ENCODE data around the gene AFAP1.

Gene AFAP1

DNA sequence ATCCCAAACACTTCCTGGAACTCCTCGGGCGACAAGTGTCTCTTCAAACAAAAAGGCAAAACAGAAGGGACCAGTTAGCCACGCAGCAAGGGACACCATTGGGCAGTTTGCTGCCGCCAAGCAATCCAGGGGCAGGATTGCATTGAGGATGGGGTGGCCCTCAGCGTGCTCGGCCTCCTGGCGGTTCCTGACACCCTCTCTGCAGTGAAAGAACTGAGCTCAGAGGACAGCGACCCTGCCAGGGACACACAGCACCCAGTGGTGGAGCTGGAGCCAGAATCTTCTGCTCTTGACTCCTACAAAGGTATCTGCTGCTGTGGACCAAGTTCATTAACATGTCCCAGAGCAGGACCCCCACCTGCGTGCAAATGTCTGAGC lies 27.4 kb upstream of the AFAP1 start:
- POLR2A ChIA-PET: interaction anchor here (1.5 kb wide), 1 partner anchor 27 kb away, joined by 4 read pairs; the partner anchor contains the start of gene AFAP1
- no peak for DNase-seq (ENCODE audit: extremely low spot score)
- CTCF ChIA-PET: interaction anchor here (0.5 to 0.9 kb wide), 2 partner anchors 11 to 49 kb away, joined by 3 to 4 read pairs; no protein-coding TSS in a partner anchor
- TF ChIP-seq FOXK2 (IDR thresholded peaks at IDR 0.05) (no peak), ZNF384 (IDR thresholded peaks at IDR 0.05) (no peak), FOXM1 (IDR thresholded peaks at IDR 0.05; ENCODE audit: borderline replicate concordance) (no peak), NFRKB (IDR thresholded peaks at IDR 0.05) (no peak), BHLHE40 (IDR thresholded peaks at IDR 0.05; ENCODE audit: borderline replicate concordance) (no peak), HDGF (IDR thresholded peaks at IDR 0.05; ENCODE audit: borderline replicate concordance) (no peak), SUZ12 (IDR thresholded peaks at IDR 0.05) (no peak)
- TF ChIP-seq, protein P1, sequence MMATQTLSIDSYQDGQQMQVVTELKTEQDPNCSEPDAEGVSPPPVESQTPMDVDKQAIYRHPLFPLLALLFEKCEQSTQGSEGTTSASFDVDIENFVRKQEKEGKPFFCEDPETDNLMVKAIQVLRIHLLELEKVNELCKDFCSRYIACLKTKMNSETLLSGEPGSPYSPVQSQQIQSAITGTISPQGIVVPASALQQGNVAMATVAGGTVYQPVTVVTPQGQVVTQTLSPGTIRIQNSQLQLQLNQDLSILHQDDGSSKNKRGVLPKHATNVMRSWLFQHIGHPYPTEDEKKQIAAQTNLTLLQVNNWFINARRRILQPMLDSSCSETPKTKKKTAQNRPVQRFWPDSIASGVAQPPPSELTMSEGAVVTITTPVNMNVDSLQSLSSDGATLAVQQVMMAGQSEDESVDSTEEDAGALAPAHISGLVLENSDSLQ (IDR thresholded peaks at IDR 0.05): no peak

GRCh38 chr4:7966281-7967062 lies 26.8 kb upstream of the AFAP1 start:
- CTCF ChIA-PET: interaction anchor here (0.6 to 0.8 kb wide), 2 partner anchors 39 to 116 kb away, joined by 3 read pairs; no protein-coding TSS in a partner anchor
- POLR2A ChIA-PET: no interaction called here
- DNase-seq (ENCODE audit: extremely low spot score): no peak
- no peak for TF ChIP-seq FOXA1 (IDR thresholded peaks at IDR 0.05)
- no peak for TF ChIP-seq SP1 (IDR thresholded peaks at IDR 0.05)
- no peak for TF ChIP-seq TARDBP (IDR thresholded peaks at IDR 0.05)
- no peak for TF ChIP-seq ZNF384 (IDR thresholded peaks at IDR 0.05)
- TF ChIP-seq HDGF (IDR thresholded peaks at IDR 0.05; ENCODE audit: borderline replicate concordance): no peak
- no peak for TF ChIP-seq FOXM1 (IDR thresholded peaks at IDR 0.05; ENCODE audit: borderline replicate concordance)
- no peak for TF ChIP-seq FOXK2 (IDR thresholded peaks at IDR 0.05)
- TF ChIP-seq BHLHE40 (IDR thresholded peaks at IDR 0.05; ENCODE audit: borderline replicate concordance): no peak
- TF ChIP-seq L3MBTL2 (conservative IDR thresholded peaks at IDR 0.05): no peak

- ChIA-PET POLR2A (no interaction called here), CTCF (interaction anchor here (0.8 kb wide), 1 partner anchor 115 kb away, joined by 3 read pairs; no protein-coding TSS in a partner anchor)
- no peak for DNase-seq (ENCODE audit: extremely low spot score)
- no peak for TF ChIP-seq SP1 (IDR thresholded peaks at IDR 0.05)
- TF ChIP-seq ZNF384 (IDR thresholded peaks at IDR 0.05): no peak
- no peak for TF ChIP-seq ELF4 (IDR thresholded peaks at IDR 0.05)
- no peak for TF ChIP-seq LEF1 (IDR thresholded peaks at IDR 0.05; ENCODE audit: borderline replicate concordance)
- TF ChIP-seq FOXA1 (IDR thresholded peaks at IDR 0.05): no peak
- TF ChIP-seq CTBP1 (IDR thresholded peaks at IDR 0.05; ENCODE audit: borderline replicate concordance): no peak
- no peak for TF ChIP-seq NFRKB (IDR thresholded peaks at IDR 0.05)
- no peak for TF ChIP-seq FOXK2 (IDR thresholded peaks at IDR 0.05)
- TF ChIP-seq L3MBTL2 (conservative IDR thresholded peaks at IDR 0.05): no peak
- TF ChIP-seq, protein P1 (IDR thresholded peaks at IDR 0.05): no peak
- no peak for TF ChIP-seq HDGF (IDR thresholded peaks at IDR 0.05; ENCODE audit: borderline replicate concordance)
- no peak for TF ChIP-seq TARDBP (IDR thresholded peaks at IDR 0.05)
- TF ChIP-seq ARNT (IDR thresholded peaks at IDR 0.05): no peak
- no peak for TF ChIP-seq FOXM1 (IDR thresholded peaks at IDR 0.05; ENCODE audit: borderline replicate concordance)
- no peak for TF ChIP-seq SUZ12 (IDR thresholded peaks at IDR 0.05)
- TF ChIP-seq BHLHE40 (IDR thresholded peaks at IDR 0.05; ENCODE audit: borderline replicate concordance): no peak
These were observed 25.4 kb upstream of the AFAP1 start for GRCh38 chr4:7964890-7965662.

- ChIA-PET POLR2A (no interaction called here), CTCF (no interaction called here)
- TF ChIP-seq FOXM1 (IDR thresholded peaks at IDR 0.05; ENCODE audit: borderline replicate concordance) (no peak), FOXK2 (IDR thresholded peaks at IDR 0.05) (no peak), FOXA1 (IDR thresholded peaks at IDR 0.05) (no peak), ARNT (IDR thresholded peaks at IDR 0.05) (no peak), LEF1 (IDR thresholded peaks at IDR 0.05; ENCODE audit: borderline replicate concordance) (no peak), NFRKB (IDR thresholded peaks at IDR 0.05) (no peak), ELF4 (IDR thresholded peaks at IDR 0.05) (no peak)
- DNase-seq (ENCODE audit: extremely low spot score): no peak
These were observed 24.8 kb upstream of the AFAP1 start for GRCh38 chr4:7964459-7964858.

DNA sequence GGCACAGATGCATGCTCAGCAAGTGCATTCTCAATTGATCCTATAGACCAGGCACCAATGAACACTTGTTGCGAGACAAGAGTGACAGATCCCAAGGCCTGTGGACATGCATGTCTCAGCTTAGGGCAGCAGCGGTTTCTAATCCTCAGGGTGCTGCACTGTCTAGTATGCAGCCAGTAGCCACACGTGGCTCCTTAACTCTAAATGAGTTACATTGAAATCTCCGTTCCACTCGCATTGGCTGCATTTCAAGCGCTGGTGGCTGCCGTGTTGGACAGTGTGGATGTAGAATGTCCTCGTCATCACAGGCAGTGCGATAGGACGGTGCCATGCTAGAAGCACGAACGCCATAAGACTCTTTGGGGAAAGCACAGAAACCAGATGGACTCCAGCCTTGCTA lies 24.0 kb upstream of the AFAP1 start:
- ChIA-PET POLR2A (no interaction called here), CTCF (no interaction called here)
- no peak for DNase-seq (ENCODE audit: extremely low spot score)
- TF ChIP-seq ZNF384 (IDR thresholded peaks at IDR 0.05) (no peak), SP1 (IDR thresholded peaks at IDR 0.05) (no peak), BHLHE40 (IDR thresholded peaks at IDR 0.05; ENCODE audit: borderline replicate concordance) (no peak), SUZ12 (IDR thresholded peaks at IDR 0.05) (no peak), FOXA1 (IDR thresholded peaks at IDR 0.05) (no peak), HDGF (IDR thresholded peaks at IDR 0.05; ENCODE audit: borderline replicate concordance) (no peak), CTBP1 (IDR thresholded peaks at IDR 0.05; ENCODE audit: borderline replicate concordance) (no peak), ARNT (IDR thresholded peaks at IDR 0.05) (no peak), ELF4 (IDR thresholded peaks at IDR 0.05) (no peak)
- TF ChIP-seq, protein P1 (IDR thresholded peaks at IDR 0.05): no peak
